CD4-positive, alpha-beta T cell treated with Interleukin-2 at 100 ng/mL for 4 hours (primary cell): Measurements from ENCODE around the gene CMYA5.
"Not testable (repeated sequence)": the region's sequence is repeated elsewhere in the genome, so short reads cannot be mapped to it uniquely, and the experiment has no call there.

ENCODE experiments used
- DNase-seq: peaks from one replicate; pipeline ENCODE4 v3.0.0-alpha.2; 2020; ENCODE audit warnings: low spot score

Gene CMYA5

DNA sequence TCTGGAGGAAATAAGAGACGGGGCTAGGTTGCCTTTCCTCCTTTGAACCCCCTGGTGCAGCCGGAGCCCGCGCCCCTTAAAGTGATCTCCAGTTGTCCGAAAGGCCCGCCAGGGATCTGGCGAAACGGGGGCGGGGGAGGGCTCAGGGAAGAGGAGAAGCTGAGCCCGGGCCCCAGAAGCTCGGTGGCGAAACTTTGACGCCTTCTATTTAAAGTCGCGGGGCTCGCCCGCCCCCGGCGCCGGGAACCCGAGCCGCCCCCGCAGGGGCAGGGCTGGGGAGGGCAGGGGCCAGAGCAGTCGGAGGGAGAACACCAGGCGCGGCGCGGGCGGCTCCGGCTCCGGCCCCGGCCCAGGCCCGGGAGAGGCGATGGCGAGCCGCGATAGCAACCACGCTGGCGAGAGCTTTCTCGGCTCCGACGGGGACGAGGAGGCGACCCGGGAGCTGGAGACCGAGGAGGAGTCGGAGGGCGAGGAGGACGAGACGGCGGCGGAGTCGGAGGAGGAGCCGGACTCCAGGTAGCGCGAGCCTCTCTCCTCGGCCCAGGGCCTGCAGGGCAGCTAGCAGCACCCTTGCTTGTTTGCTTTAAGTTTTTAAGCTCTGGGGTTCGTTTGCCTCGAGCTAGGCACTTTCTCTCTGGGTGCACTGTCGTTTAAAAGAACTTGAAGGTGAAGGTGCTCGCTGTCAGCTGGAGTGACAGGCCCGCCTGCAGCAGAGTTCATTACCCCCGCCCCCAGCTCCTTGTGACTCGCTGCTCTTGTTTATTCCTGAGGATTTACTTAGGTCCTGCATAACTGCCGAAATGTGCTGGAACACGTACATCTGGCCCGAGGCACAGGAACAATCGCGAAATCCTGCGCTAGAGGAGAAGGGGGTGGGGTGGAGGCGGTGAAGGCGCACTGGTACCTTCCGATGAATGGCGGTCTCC lies at the start of gene CMYA5:
CMYA5 (plus strand) TSS at position 296 of the 926 bp plus-strand sequence; CDS start at position 368, 72 bp downstream.
- DNase-seq = no peak

DNA sequence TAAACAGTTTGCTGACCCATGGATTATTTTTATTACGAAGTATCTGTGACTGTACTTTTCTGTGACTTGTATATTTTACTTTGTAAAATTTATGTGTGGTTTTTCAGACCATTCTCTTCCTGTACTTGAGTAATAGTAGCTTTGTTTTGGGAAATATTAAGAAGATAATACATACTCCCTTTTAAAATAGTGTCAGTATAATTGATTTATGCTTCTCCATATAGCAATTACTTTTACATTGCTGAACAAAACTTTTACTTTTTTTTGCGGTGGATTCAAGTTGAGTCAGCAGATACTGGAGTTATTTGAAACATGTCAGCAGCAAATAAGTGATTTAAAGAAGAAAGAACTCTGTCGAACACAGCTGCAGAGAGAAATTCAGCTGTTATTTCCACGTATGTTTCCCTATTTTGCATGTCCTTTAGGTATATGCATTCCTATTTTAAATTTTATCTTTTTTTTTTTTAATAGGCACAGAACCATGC lies 49.0 kb upstream of the CMYA5 start:
- no peak for DNase-seq

DNA sequence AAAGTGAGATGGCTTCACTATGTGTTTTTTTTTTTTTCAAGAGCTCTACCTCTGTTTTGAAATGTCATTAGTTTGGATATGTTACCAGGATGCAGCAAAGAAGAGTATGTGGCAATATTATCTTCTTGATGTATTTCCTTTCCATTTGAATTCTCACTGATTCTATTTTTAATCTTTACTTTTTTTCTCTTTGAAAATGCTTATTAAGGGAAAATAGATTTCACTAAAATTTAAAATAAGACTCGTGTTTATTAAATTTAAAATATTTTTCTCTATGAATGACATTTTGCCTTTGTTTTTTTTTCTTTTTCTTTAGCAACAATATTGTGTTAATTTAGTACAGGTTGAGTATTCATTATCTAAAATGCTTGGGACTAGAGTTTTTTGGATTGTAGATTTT lies 48.2 kb upstream of the CMYA5 start:
- no peak for DNase-seq

DNA sequence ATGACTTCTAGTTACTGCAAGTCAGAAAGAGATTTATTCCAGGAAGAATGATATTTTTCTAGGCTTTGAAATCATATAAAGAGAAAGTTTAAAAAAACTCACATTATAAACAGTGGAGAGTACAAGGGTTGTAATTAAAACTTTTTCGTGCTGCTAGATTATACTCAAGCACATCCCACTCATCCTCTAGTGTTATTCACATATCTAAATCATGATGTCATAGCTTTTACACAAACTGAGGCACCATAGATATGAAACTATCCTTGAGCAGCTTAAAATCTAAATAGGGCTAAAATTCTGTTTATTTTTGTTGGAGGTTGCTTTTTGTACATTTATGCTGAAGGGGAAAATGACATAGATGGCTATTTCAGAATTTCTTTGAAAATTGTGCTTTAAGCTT lies 47.4 kb upstream of the CMYA5 start:
- DNase-seq = no peak

DNA sequence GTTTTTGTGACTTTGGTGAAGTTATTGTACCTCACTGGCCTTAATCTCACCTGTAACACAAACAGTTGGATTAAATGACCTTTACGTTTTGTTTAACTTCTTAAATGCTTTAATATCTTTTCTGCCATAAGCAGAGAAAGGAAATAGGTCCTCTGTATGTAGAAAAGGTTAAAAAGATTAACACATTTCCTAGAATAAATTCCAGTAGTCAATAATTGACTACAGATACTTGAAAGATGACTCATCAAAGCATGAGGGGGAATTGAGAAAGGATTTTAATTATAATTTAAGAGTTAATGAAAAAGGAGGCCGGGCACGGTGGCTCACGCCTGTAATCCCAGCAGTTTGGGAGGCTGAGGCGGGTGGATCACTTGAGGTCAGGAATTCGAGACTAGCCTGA lies 35.8 kb upstream of the CMYA5 start:
- DNase-seq = no peak

DNA sequence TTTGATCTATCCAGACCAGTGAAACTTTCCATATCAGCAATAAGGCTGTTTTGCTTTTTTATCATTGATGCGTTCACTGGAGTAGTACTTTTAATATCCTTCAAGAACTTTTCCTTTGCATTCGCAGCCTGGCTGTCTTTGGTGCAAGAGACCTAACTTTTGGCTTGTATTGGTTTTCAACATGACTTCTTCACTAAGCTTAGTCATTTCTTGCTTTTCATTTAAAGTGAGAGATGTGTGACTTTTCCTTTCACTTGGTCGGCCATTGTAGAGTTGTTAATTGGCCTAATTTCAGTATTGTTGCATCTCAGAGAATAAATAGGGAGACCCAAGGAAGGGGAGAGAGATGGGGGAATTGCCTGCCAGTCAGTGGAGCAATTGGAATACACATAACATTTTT lies 26.4 kb upstream of the CMYA5 start:
- no peak for DNase-seq

DNA sequence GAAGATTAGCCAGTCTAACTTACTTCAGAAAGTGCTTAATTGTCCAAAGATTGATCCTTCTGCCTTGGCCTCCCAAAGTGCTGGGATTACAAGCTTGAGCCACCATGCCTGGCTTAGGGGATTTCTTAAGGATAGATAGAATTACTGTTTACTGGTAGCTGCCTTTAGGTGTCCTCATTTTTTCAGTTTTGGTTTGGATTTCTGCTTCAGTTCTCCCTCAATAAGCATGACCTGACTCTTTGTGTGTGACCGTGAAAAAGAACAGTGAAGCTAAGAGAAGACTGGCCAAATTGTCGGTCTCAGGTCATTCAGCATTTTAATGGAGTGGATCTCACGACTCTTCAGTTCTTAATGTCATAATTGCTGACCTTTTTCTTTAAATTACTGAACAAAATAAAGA lies 22.9 kb upstream of the CMYA5 start:
- DNase-seq = no peak

DNA sequence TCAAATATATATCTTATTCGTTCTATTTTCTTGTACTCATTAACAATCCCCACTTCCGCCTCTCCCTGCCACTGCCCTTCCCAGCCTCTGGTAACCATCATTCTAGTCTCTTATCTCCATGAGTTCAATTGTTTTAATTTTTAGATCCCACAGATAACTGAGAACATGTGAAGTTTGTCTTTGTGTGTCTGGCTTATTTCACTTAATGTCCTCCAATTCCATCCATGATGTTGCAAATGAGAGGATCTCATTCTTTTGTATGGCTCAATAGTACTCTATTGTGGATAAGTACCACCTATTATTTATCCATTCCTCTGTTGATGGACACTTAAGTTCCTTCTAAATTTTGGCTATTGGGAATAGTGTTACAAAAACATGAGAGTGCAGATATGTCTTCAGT lies 17.2 kb upstream of the CMYA5 start:
- DNase-seq = no peak

DNA sequence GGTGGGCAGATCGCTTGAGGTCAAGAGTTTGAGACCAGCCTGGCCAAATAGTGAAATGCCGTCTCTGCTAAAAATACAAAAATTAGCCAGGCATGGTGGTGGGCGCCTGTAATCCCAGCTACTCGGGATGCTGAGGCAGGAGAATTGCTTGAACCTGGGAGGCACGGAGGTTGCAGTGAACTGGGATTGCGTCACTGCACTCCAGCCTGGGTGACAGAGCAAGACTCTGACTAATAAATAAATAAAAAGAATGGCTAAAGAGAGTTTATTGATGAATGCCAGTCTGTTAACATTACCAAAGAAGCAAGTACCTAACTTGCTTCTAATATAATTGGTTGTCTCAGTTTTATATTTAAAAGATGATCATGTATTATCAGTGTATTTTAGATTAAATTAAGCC lies 13.3 kb upstream of the CMYA5 start:
- not testable (repeated sequence) for DNase-seq

DNA sequence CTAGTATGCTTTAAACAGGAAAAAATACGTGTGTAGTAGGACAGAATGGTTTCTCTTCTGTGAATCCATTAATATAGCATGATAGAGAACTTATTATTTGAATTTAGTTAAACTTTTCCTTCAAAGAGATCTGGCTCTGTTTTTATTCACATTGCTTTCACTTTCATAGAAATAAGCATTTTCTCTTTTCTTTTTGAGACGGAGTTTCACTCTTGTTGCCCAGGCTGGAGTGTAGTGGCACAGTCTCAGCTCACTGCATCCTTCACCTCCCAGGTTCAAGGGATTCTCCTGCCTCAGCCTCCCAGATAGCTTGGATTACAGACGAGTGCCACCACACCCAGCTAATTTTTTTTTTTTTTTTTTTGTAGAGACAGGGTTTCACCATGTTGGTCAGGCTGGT lies 7.5 kb upstream of the CMYA5 start:
- not testable (repeated sequence) for DNase-seq

DNA sequence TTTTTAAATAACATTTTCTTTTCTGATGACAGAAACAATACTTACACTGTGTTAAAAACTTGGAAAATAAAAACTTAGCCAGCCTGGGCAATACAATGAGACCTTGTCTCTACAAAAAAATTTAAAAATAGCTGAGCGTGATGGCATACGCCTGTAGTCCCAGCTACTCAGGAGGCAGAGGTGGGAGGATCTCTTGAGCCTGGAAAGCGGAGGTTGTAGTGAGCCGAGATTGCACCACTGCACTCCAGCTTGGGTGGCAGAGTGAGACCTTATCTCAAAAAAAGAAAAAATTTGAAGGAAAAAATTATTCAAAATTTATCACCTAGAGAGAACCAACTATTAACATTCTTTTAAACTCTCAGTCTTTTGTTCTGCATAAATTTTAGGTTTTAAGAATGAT lies 4.9 kb upstream of the CMYA5 start:
- no peak for DNase-seq

DNA sequence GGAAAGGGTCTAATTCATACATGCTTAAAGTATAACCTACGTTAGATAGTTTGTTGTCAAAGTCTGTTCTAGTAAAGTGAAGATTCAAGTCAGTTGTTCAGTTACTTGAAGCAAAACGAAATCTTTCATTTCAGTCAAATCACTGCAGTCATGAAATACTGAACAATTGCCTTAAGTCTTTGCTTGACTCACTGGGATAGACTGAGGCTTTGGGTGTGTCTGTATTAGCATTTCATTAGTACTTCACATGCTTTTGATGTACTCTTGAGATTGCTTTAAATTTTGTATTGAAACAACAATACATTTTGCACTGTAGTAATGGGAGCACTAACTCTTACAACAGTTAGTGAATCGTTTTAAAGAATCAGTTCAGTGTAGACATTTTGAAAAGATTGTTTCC lies 4.0 kb upstream of the CMYA5 start:
- no peak for DNase-seq

DNA sequence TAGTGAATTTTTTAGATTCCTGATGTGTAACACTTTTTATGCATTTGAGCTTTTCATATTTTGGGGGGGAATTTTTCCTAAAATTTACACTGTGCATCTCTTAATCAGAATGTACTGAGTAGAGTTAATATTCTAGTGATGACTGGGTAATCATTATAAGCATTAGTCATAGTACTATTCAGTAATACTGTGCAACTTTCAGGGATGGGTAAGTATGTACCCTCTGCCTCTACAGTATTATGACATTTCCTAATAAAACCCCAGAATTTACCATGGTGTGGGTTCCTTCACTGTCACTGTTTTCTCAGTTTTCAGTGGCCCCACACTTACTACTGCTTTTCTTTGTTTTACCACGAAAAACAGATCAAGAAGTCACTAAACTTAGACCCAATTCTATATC lies 2.8 kb upstream of the CMYA5 start:
- DNase-seq = no peak

DNA sequence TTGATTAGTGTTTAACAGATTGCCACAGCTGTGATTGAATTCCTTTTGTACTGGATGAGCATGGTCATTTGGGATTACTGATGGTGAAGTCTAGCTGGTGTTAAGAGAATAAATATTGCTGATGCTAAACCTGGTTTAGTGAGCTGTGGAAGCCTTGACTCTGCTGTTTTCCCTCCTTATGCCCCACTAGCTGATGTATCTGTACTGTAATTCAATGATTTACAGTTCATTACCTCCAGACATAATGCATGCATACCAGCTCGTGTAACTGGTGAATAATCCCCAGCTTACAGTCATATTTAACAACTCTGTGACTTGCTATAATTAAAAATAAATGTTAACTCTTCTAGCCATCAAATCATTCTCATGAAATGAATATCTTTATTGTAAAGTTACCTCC lies 1.7 kb upstream of the CMYA5 start:
- no peak for DNase-seq

DNA sequence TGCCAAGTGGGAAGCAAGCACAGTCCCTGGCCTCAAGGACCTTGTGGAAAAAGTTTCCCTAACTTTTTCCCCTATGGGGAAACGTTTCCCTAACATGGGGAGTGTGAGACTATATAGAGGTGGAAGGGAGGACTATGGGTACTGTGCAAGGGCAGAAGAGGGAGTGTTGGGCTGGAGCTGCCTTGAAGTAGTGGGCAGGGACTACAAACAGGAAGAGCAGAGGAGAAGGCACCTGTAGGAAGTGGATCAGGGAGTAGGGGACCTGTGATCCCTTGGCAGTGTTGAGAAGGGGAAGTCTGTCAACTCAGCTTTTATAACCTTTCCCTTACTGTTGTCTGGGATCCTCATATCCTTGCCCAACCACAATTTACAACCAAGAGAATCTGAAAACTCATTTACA lies 1.4 kb downstream of the CMYA5 start:
- no peak for DNase-seq

DNA sequence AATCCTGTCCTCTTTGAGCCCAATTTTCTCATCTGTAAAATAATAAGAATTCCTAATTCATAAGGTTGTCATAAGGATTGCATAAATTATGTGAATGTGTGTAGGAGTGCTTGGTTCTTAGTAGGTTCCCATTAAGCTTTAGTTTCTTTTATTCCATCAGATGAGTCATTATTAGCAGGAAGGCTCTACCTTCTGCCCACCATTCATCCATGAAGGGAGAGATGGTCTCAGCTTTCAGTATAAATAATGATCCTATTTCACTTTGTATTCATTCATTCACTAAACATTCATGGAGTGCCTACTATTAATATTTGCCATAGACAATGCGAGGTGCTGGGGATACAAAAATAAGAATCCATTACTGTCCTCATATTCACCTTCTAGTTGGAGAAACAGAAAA lies 3.0 kb downstream of the CMYA5 start:
- DNase-seq = no peak

DNA sequence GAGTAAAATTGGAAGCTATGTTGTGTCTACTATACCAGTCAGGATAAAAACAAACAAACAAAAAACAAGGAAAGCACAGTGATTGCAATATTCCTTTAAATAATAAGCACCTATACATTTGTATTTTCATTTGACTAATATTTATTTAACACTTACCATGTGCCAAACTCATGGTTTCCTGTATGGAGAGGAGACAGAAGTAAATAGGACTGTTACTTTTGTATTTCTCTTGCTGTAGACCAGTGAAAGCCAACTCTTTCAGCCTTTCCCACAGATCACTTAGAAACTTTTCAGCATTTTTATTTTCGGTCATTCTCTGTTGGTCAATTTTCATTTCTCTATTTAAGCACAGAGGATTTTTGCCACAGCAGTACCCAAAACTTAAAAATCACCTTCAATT lies 4.5 kb downstream of the CMYA5 start:
- DNase-seq = no peak

DNA sequence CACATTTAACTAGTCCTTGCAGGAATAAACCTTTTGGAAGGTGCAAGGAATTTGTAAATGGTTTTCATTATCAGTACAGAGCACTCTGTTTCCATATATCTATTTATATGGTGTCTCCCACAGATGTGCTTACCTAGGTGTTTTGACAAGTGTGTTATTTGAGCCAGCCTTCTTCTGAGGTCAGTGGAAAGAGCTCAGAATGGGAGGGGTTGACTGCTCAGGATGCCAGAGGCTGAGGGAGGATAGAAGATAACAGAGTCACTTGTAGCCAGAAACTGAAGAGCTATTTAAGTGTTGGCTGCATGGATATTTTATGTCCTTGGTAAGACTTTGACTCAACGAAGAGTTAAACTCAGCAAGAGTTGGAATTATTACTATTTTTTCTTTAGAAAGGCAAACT lies 5.0 kb downstream of the CMYA5 start:
- DNase-seq = no peak

DNA sequence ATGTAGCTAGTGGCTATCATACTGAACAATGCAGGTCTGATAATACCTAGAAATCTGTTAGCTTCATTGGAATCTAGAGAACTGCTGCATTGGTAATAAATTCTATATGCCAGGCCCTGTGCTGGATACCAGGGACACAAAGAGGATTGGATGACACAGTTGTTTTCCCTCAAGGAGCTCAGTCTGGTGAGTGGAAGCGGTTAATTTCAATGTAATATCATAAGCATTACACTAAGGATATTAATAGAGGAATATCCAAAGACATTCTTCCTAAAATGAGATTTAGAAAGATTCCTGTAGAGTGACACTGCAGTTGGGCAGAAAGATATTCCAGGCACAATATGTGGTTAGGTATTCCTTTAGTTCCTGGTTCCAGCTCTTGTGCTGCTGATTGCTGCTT lies 5.9 kb downstream of the CMYA5 start:
- DNase-seq = no peak

DNA sequence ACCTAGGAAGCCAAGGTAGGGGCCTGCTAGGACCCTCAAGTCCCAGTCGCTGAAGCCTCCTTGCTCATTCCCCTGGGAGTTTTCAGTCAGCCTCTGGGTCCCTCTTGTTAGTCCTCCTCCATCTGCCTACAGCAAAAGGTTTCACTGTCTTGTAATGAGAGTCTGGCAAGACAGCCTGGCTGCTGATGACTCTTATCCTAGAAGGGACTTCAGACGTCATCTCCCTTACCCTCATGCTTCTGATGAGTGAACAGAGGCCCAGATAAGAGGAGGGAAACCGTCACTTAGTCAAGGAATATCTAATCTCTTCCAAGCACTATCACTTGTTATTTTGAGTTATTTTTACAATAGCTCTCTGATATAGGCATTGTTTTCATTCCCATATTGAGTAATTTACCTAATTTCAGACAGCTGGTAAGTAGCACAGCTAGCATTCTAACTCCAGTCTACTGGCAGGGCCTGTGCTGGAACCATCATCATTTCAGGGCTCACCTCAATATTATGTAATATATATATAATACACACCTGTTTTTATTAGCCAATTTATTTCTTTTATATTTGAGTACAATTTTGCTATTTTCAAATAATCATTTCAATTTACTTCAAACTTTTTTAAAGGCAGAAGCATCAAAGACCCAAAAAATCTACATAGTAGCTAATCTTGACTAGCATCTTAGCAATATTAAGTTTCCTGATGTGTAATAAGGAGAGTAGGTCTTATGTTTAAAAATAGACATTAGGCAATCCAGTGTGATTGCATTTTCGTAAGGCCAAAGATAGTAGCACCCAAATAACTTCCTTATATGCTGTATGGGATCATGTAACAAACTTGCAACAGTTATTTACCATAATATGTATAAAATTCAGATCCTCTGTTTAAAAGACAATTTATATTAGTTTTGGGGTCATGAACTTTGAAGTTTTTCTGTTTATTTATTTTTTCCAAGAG lies 7.9 kb downstream of the CMYA5 start:
- DNase-seq = no peak

DNA sequence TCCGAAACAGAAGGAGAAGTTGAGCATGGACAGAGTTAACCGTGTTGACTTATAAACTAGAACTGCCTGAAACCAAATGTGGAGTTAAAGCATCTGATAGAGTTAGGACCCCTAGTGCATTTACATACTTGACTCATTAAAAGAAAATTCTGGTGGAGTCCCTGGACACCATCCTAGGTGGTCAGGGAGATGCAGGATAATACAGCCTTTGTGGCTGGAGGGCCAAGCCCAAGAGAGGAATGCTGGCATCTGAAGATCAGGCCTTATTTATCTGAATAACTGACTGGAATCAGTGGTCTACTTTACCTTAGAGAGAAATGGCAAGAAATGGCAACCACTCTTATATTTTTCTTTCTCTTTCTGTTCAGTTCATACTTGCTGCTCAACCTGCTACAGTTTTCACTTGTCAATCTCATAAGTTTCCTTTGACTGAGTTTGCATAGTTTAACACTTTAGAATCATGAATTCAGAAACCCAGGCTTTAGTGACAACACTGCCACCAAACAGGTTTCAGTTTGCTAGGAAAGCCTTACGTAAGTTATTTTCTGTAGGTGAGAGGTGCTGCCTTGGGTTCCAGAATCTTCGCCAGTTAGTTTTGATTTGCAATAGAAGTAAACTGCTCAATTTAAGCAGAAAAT lies 10.2 kb downstream of the CMYA5 start:
- DNase-seq = no peak

DNA sequence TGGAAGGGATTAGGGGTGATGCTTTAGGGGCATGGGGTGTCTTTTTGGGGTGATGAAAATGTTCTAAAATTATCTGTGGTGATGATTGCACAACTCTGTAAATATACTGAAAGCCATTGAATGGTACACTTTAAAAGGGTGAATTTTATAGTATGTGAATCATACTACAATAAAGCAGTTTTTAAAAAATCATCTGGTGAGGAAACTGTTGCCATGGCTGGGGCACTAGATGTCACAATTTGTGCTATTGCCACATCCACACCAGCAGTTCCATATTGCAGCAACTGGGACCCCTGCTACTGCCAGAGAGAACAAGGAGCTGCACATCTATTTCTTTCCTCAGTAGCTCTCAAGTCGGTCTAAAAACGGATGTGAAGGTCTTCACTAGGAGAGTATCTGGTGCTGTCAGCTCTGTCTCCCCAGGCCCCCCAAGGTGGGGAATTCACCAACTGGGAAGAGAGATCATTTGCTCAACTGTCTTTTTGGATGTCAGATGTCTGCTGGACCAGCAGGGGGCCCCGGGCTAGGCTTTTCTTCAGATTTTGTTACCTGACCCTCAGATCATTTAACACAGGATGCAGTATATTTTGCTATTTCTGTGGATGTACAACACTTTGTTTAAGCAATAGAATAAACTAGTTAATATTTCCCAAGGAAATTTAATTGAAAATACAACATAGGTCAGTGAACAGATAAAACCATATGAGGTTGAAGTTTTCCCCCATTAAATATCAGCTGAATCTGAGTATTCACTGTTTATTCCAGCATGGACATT lies 13.2 kb downstream of the CMYA5 start:
- DNase-seq = peak; percentile 7
